Gastrocnemius medialis (tissue), 4 donors: Measurements from ENCODE around the gene CDHR4.

ENCODE experiments used
- CTCF ChIP-seq, 5 experiments: fragments of 450-650 bp in 3 of 5; fragments of 200-600 bp in 2 of 5; sonication (generic) in 2 of 5; IDR thresholded peaks in 4 of 5; conservative IDR thresholded peaks in 1 of 5; 1 replicate in 4 of 5; 2 replicates in 1 of 5; pipeline ENCODE4 v1.5.1; 2016 to 2019; ENCODE audit warnings: antibody characterized with exemption in 5 of 5, mild to moderate bottlenecking in 3 of 5, moderate library complexity in 3 of 5
- POLR2A ChIP-seq, 2 donors: fragments of 450-650 bp; IDR thresholded peaks; one replicate each; pipeline ENCODE4 v1.6.1; 2017; ENCODE audit warnings: antibody characterized with exemption in 2 of 2, mild to moderate bottlenecking in 2 of 2, moderate library complexity in 2 of 2

- no peak for TF ChIP-seq CTCF (IDR thresholded peaks at IDR 0.05 in 4 of 5, conservative IDR thresholded peaks at IDR 0.05 in 1 of 5)
- no peak for TF ChIP-seq POLR2A (IDR thresholded peaks at IDR 0.05)
These were observed 27.0 kb downstream of the CDHR4 start for GRCh38 chr3:49772703-49773102.
